CD4-positive, alpha-beta memory T cell (primary cell): ENCODE measurements around the gene RIPOR1. TPM values are rescaled to one million over a fixed set of nuclear protein-coding genes. Genes with fewer than 3 reads are reported as not detected.

Source experiments
- CTCF ChIA-PET: fragments of 350-600 bp; sonication (Branson Sonifier 250); formaldehyde crosslinking; loops from one replicate; lab custom pipeline; 2021; ENCODE audit warnings: inconsistent platforms; ENCODE audit not compliant: partially characterized antibody; lab: Charles Lee
- POLR2A ChIA-PET: fragments of 350-600 bp; sonication (Branson Sonifier 250); formaldehyde crosslinking; loops from one replicate; lab custom pipeline; 2021; ENCODE audit not compliant: partially characterized antibody; lab: Charles Lee
- DNase-seq, 5 donors: peaks; one replicate each; pipeline versions ENCODE4 v3.0.0 to v3.0.0-alpha.2; 2020 to 2022; ENCODE audit warnings: mixed read lengths in 1 of 5
- H3K27ac ChIP-seq: one replicate; pipeline ENCODE4 v1.7.0; 2013; ENCODE audit warnings: low read depth, low read length
- H3K27me3 ChIP-seq: 2 replicates; pipeline ENCODE4 v1.7.0; 2013; ENCODE audit warnings: mild to moderate bottlenecking, low read length, moderate library complexity; ENCODE audit not compliant: insufficient read depth
- H3K36me3 ChIP-seq: 2 replicates; pipeline ENCODE4 v1.7.0; 2013; ENCODE audit warnings: mild to moderate bottlenecking, low read length, moderate library complexity; ENCODE audit not compliant: insufficient read depth
- H3K4me1 ChIP-seq: 2 replicates; pipeline ENCODE4 v1.7.0; 2013; ENCODE audit warnings: mild to moderate bottlenecking, low read length, moderate library complexity; ENCODE audit not compliant: insufficient read depth
- H3K4me3 ChIP-seq, 2 donors: one replicate each; pipeline ENCODE4 v1.7.0; 2013; ENCODE audit warnings: low read length in 2 of 2, mild to moderate bottlenecking in 1 of 2
- H3K9me3 ChIP-seq, 2 donors: one replicate each; pipeline ENCODE4 v1.7.0; 2013; ENCODE audit warnings: low read length in 2 of 2, control low read depth in 1 of 2; ENCODE audit not compliant: control insufficient read depth in 1 of 2
- H3K27ac Mint-ChIP-seq, 7 donors: one replicate each; pipeline ENCODE4 v1.8.0; 2020 to 2021; ENCODE audit warnings: mixed read lengths in 7 of 7, mild to moderate bottlenecking in 6 of 7, inconsistent platforms in 3 of 7, moderate library complexity in 3 of 7
- H3K27me3 Mint-ChIP-seq, 2 donors: one replicate each; pipeline ENCODE4 v1.8.0; 2020 to 2021; ENCODE audit warnings: mixed read lengths in 2 of 2
- H3K36me3 Mint-ChIP-seq, 2 donors: one replicate each; pipeline ENCODE4 v1.8.0; 2020 to 2021; ENCODE audit warnings: mixed read lengths in 2 of 2, inconsistent platforms in 1 of 2, mild to moderate bottlenecking in 1 of 2
- H3K4me1 Mint-ChIP-seq, 4 donors: one replicate each; pipeline ENCODE4 v1.8.0; 2020 to 2021; ENCODE audit warnings: mixed read lengths in 4 of 4, mild to moderate bottlenecking in 1 of 4
- H3K4me3 Mint-ChIP-seq, 8 donors: one replicate each; pipeline ENCODE4 v1.8.0; 2020 to 2021; ENCODE audit warnings: mixed read lengths in 8 of 8, mild to moderate bottlenecking in 7 of 8, moderate library complexity in 6 of 8, inconsistent platforms in 3 of 8
- H3K9me3 Mint-ChIP-seq, 8 donors: one replicate each; pipeline ENCODE4 v1.8.0; 2020 to 2021; ENCODE audit warnings: mixed read lengths in 8 of 8, mild to moderate bottlenecking in 5 of 8, inconsistent platforms in 3 of 8, moderate library complexity in 1 of 8
- intact Hi-C: fragments of 100-400 bp; cut with micrococcal nuclease; formaldehyde crosslinking; loops from one replicate; pipeline ENCODE4 v1.15.1; 2023
- polyA plus RNA-seq, 2 donors: library from polyadenylated mRNA; unstranded; fragments of 300-500 nt; fragmentation: Illumina TruSeq; gene quantifications; one replicate each; pipeline ENCODE4 v1.2.3, GENCODE V29; 2021
- total RNA-seq, 2 experiments: library from RNA; stranded (reverse); gene quantifications; one replicate each; pipeline ENCODE4 v1.2.3, GENCODE V29; 2021

The RIPOR1 gene
- total and polyA plus RNA-seq, 4 experiments from 2014 or later, result 0.75 to 53.8 (median 26.9) TPM

GRCh38 chr16:67525176-67525860, 3.3 kb upstream of the RIPOR1 start:
- peak overlapping the region in 2 of 8 donors; percentile 3 to 4 for H3K4me3 Mint-ChIP-seq
- no peaks in the 10 kb centered on the region for H3K9me3 Mint-ChIP-seq
- ChIA-PET CTCF (interaction anchor here (1.0 to 18.1 kb wide), 6 partner anchors 22 to 290 kb away, joined by 3 to 712 read pairs (median 5); partner anchors contain the start of genes AGRP, ATP6V0D1, C16orf86 and CARMIL2), POLR2A (interaction anchor here (1.0 kb wide), 1 partner anchor 11 kb away, joined by 5 read pairs; no protein-coding TSS in a partner anchor)
- Histone ChIP-seq H3K9me3 (no peaks in the 10 kb centered on the region), H3K4me1 (peaks cover 23% of the 10 kb centered on the region), H3K27me3 (no peaks in the 10 kb centered on the region), H3K36me3 (no peaks in the 10 kb centered on the region), H3K4me3 (no peak overlapping the region), H3K27ac (no peak overlapping the region)
- H3K4me1 Mint-ChIP-seq, result peaks cover 12 to 34% (median 19%) of the 10 kb centered on the region in 4 donors
- H3K36me3 Mint-ChIP-seq, result no peaks in the 10 kb centered on the region
- H3K27me3 Mint-ChIP-seq, result peaks cover 3 to 4% of the 10 kb centered on the region in 2 donors
- intact Hi-C loops, result no loop called here
- DNase-seq, result no peak
- peak overlapping the region in 2 of 7 donors; percentile 22 to 51 for H3K27ac Mint-ChIP-seq

GRCh38 chr16:67526149-67526791, 2.4 kb upstream of the RIPOR1 start:
- Histone ChIP-seq H3K4me1 (peaks cover 32% of the 10 kb centered on the region), H3K36me3 (no peaks in the 10 kb centered on the region), H3K27me3 (peaks cover 6% of the 10 kb centered on the region), H3K4me3 (no peak overlapping the region), H3K9me3 (no peaks in the 10 kb centered on the region), H3K27ac (no peak overlapping the region)
- no peak for DNase-seq
- Mint-ChIP-seq H3K27me3 (peaks cover 4 to 11% of the 10 kb centered on the region in 2 donors), H3K36me3 (no peaks in the 10 kb centered on the region), H3K27ac (peak overlapping the region in 5 of 7 donors; percentile 46 to 80 (median 58)), H3K4me1 (peaks cover 10 to 37% (median 22%) of the 10 kb centered on the region in 4 donors), H3K4me3 (peak overlapping the region in 3 of 8 donors; percentile 6 to 26 (median 7)), H3K9me3 (no peaks in the 10 kb centered on the region)
- intact Hi-C loops, result no loop called here
- POLR2A ChIA-PET, result interaction anchor here (0.9 to 1.0 kb wide), 3 partner anchors 10 to 11 kb away, joined by 3 to 5 read pairs (median 5); no protein-coding TSS in a partner anchor
- CTCF ChIA-PET, result interaction anchor here (1.0 to 18.1 kb wide), 5 partner anchors 21 to 289 kb away, joined by 3 to 712 read pairs (median 4); partner anchors contain the start of genes AGRP, ATP6V0D1 and CARMIL2

- H3K4me1 ChIP-seq, result peaks cover 28% of the 10 kb centered on the region
- H3K36me3 Mint-ChIP-seq, result no peaks in the 10 kb centered on the region
- H3K27ac Mint-ChIP-seq, result peak overlapping the region in 1 of 7 donors; percentile 58
- CTCF ChIA-PET, result interaction anchor here (0.7 to 11.4 kb wide), 7 partner anchors 8 to 116 kb away, joined by 3 to 125 read pairs (median 3); partner anchors contain the start of gene CARMIL2
- no peaks in the 10 kb centered on the region for H3K9me3 ChIP-seq
- no peaks in the 10 kb centered on the region for H3K9me3 Mint-ChIP-seq
- no peaks in the 10 kb centered on the region for H3K36me3 ChIP-seq
- peak overlapping the region; percentile 36 to 50 for H3K4me3 ChIP-seq
- intact Hi-C loops, result no loop called here
- H3K27me3 ChIP-seq, result peaks cover 7% of the 10 kb centered on the region
- peaks cover 4 to 14% of the 10 kb centered on the region in 2 donors for H3K27me3 Mint-ChIP-seq
- no peak for DNase-seq
- POLR2A ChIA-PET, result interaction anchor here (0.9 to 2.9 kb wide), 10 partner anchors 8 to 406 kb away, joined by 3 to 22 read pairs (median 6); partner anchors contain the start of genes ATP6V0D1 and CTCF
- peaks cover 4 to 45% (median 21%) of the 10 kb centered on the region in 4 donors for H3K4me1 Mint-ChIP-seq
- H3K4me3 Mint-ChIP-seq, result peak overlapping the region; percentile 73 to 87 (median 80)
- H3K27ac ChIP-seq, result no peak overlapping the region
Measured at GRCh38 chr16:67528870-67529581, 397 bp downstream of the RIPOR1 start.

GRCh38 chr16:67529582-67530012, 968 bp downstream of the RIPOR1 start:
- DNase-seq, result no peak
- peaks cover 6 to 42% (median 21%) of the 10 kb centered on the region in 4 donors for H3K4me1 Mint-ChIP-seq
- CTCF ChIA-PET, result interaction anchor here (0.7 to 11.4 kb wide), 6 partner anchors 8 to 115 kb away, joined by 3 to 125 read pairs (median 4); partner anchors contain the start of gene CARMIL2
- H3K36me3 Mint-ChIP-seq, result no peaks in the 10 kb centered on the region
- peaks cover 28% of the 10 kb centered on the region for H3K4me1 ChIP-seq
- peak overlapping the region in 4 of 7 donors; percentile 42 to 84 (median 64) for H3K27ac Mint-ChIP-seq
- peak overlapping the region in 1 of 2 donors; percentile 50 for H3K4me3 ChIP-seq
- intact Hi-C loops, result no loop called here
- H3K27ac ChIP-seq, result no peak overlapping the region
- no peaks in the 10 kb centered on the region for H3K9me3 Mint-ChIP-seq
- H3K36me3 ChIP-seq, result no peaks in the 10 kb centered on the region
- peak overlapping the region; percentile 73 to 87 (median 80) for H3K4me3 Mint-ChIP-seq
- peaks cover 4 to 14% of the 10 kb centered on the region in 2 donors for H3K27me3 Mint-ChIP-seq
- H3K9me3 ChIP-seq, result no peaks in the 10 kb centered on the region
- POLR2A ChIA-PET, result interaction anchor here (1.0 to 2.9 kb wide), 9 partner anchors 8 to 406 kb away, joined by 3 to 22 read pairs (median 6); partner anchors contain the start of genes ATP6V0D1 and CTCF
- peaks cover 7% of the 10 kb centered on the region for H3K27me3 ChIP-seq

- Mint-ChIP-seq H3K4me1 (peaks cover 6 to 38% (median 24%) of the 10 kb centered on the region in 4 donors), H3K27ac (peak overlapping the region in 2 of 7 donors; percentile 58 to 70)
- intact Hi-C loops, result no loop called here
Measured at GRCh38 chr16:67530013-67530939, 1.6 kb downstream of the RIPOR1 start.

More at GRCh38 chr16:67530013-67530939, 1.6 kb downstream of the RIPOR1 start:
- Histone ChIP-seq H3K36me3 (no peaks in the 10 kb centered on the region), H3K27ac (no peak overlapping the region), H3K4me1 (peaks cover 28% of the 10 kb centered on the region), H3K27me3 (peaks cover 7% of the 10 kb centered on the region), H3K4me3 (peak overlapping the region in 1 of 2 donors; percentile 50), H3K9me3 (no peaks in the 10 kb centered on the region)
- H3K27me3 Mint-ChIP-seq, result peaks cover 4 to 14% of the 10 kb centered on the region in 2 donors
- ChIA-PET POLR2A (interaction anchor here (1.2 to 2.9 kb wide), 9 partner anchors 7 to 49 kb away, joined by 3 to 22 read pairs (median 6); partner anchors contain the start of genes ATP6V0D1 and CTCF), CTCF (interaction anchor here (0.5 to 11.4 kb wide), 7 partner anchors 9 to 280 kb away, joined by 3 to 125 read pairs (median 5); partner anchors contain the start of gene CARMIL2)
- no peaks in the 10 kb centered on the region for H3K9me3 Mint-ChIP-seq
- peak in 1 of 5 donors; percentile 55 for DNase-seq
- no peaks in the 10 kb centered on the region for H3K36me3 Mint-ChIP-seq
- H3K4me3 Mint-ChIP-seq, result peak overlapping the region; percentile 73 to 87 (median 80)
